WTC11 (cell line): ENCODE results near the gene NELFCD. TPM values are rescaled to one million over a fixed set of nuclear protein-coding genes. Genes with fewer than 3 reads are reported as not detected.

ENCODE experiments used
- ATAC-seq: fragments of 200-7000 bp; cut with Tn5 transposase; 2 replicates; pipeline ENCODE4 v1.10.0; 2021; ENCODE audit warnings: mild to moderate bottlenecking, moderate library complexity
- CTCF ChIA-PET: fragments of 300-600 bp; sonication (Branson Sonifier 250); formaldehyde crosslinking; loops from one replicate; lab custom pipeline; 2021; ENCODE audit warnings: antibody characterized with exemption; lab: Charles Lee
- POLR2A ChIA-PET: fragments of 350-600 bp; sonication (Branson Sonifier 250); formaldehyde crosslinking; loops from one replicate; lab custom pipeline; 2021; ENCODE audit warnings: antibody characterized with exemption; lab: Charles Lee
- DNase-seq: peaks from one replicate; pipeline ENCODE4 v3.0.0; 2021; ENCODE audit warnings: low spot score
- H3K27ac Mint-ChIP-seq: 2 replicates; pipeline ENCODE4 v1.8.0; 2021; ENCODE audit warnings: mixed read lengths
- H3K27me3 Mint-ChIP-seq: 2 replicates; pipeline ENCODE4 v1.8.0; 2021; ENCODE audit warnings: low read depth, mild to moderate bottlenecking, moderate library complexity, mixed read lengths
- H3K36me3 Mint-ChIP-seq: 2 replicates; pipeline ENCODE4 v1.8.0; 2021; ENCODE audit warnings: mixed read lengths
- H3K4me1 Mint-ChIP-seq: 2 replicates; pipeline ENCODE4 v1.8.0; 2022; ENCODE audit warnings: mixed read lengths
- H3K4me3 Mint-ChIP-seq: 2 replicates; pipeline ENCODE4 v1.8.0; 2021; ENCODE audit warnings: mild to moderate bottlenecking, moderate library complexity, mixed read lengths
- H3K9me3 Mint-ChIP-seq: 2 replicates; pipeline ENCODE4 v1.8.0; 2021; ENCODE audit warnings: mixed read lengths
- ATF1 ChIP-seq: sonication (generic); formaldehyde crosslinking; IDR thresholded peaks from 2 replicates; pipeline ENCODE4 v1.8.1; 2023; ENCODE audit warnings: mild to moderate bottlenecking, moderate library complexity, missing genetic modification reagents
- ATF2 ChIP-seq: sonication (generic); formaldehyde crosslinking; IDR thresholded peaks from 2 replicates; pipeline ENCODE4 v1.8.1; 2022; ENCODE audit warnings: low read depth, missing genetic modification reagents, borderline replicate concordance
- E2F5 ChIP-seq: sonication (generic); formaldehyde crosslinking; IDR thresholded peaks from 2 replicates; pipeline ENCODE4 v1.8.1; 2022; ENCODE audit warnings: mild to moderate bottlenecking, moderate library complexity, missing genetic modification reagents
- ELF4 ChIP-seq: sonication (generic); formaldehyde crosslinking; IDR thresholded peaks from 2 replicates; pipeline ENCODE4 v1.8.1; 2022; ENCODE audit warnings: low read depth, mild to moderate bottlenecking, moderate library complexity, missing genetic modification reagents
- ESRRA ChIP-seq: sonication (generic); formaldehyde crosslinking; IDR thresholded peaks from 2 replicates; pipeline ENCODE4 v1.8.1; 2022; ENCODE audit warnings: mild to moderate bottlenecking, missing genetic modification reagents, borderline replicate concordance
- MXD4 ChIP-seq: fragments of 250-450 bp; sonication (Bioruptor Pico); IDR thresholded peaks from 2 replicates; pipeline ENCODE4 v1.8.0; 2021; ENCODE audit warnings: mild to moderate bottlenecking, moderate library complexity, borderline replicate concordance
- NFYB ChIP-seq: sonication (generic); formaldehyde crosslinking; conservative IDR thresholded peaks from 2 replicates; pipeline ENCODE4 v1.8.0; 2022; ENCODE audit warnings: low read depth, missing genetic modification reagents
- OVOL2 ChIP-seq: fragments of 250-450 bp; sonication (Bioruptor Pico); IDR thresholded peaks from 2 replicates; pipeline ENCODE4 v1.9.0; 2021; ENCODE audit warnings: mild to moderate bottlenecking, borderline replicate concordance
- SMAD4 ChIP-seq: sonication (generic); formaldehyde crosslinking; IDR thresholded peaks from 2 replicates; pipeline ENCODE4 v1.8.0; 2022; ENCODE audit warnings: mild to moderate bottlenecking, missing genetic modification reagents
- SP1 ChIP-seq: sonication (generic); formaldehyde crosslinking; conservative IDR thresholded peaks from 2 replicates; pipeline ENCODE4 v1.8.1; 2022; ENCODE audit warnings: missing genetic modification reagents
- TEAD4 ChIP-seq: sonication (generic); formaldehyde crosslinking; IDR thresholded peaks from 2 replicates; pipeline ENCODE4 v1.8.0; 2022; ENCODE audit warnings: mild to moderate bottlenecking, missing genetic modification reagents
- ZNF121 ChIP-seq: sonication (generic); formaldehyde crosslinking; IDR thresholded peaks from 2 replicates; pipeline ENCODE4 v1.8.0; 2023; ENCODE audit warnings: missing genetic modification reagents
- ZNF138 ChIP-seq: sonication (generic); formaldehyde crosslinking; conservative IDR thresholded peaks from 2 replicates; pipeline ENCODE4 v1.8.1; 2022; ENCODE audit warnings: mild to moderate bottlenecking, moderate library complexity, missing genetic modification reagents
- ZNF423 ChIP-seq: fragments of 250-450 bp; sonication (Bioruptor Pico); IDR thresholded peaks from 2 replicates; pipeline ENCODE4 v2.1.2; 2022; ENCODE audit warnings: mild to moderate bottlenecking, moderate library complexity
- ZNF671 ChIP-seq: fragments of 250-450 bp; sonication (Bioruptor Pico); IDR thresholded peaks from 2 replicates; pipeline ENCODE4 v1.8.0; 2021; ENCODE audit warnings: mild to moderate bottlenecking
- total RNA-seq: library from RNA; stranded (reverse); gene quantifications from 3 replicates; pipeline ENCODE4 v1.2.3, GENCODE V29; 2021
- TF ChIP-seq, protein P1 (sequence below): sonication (generic); formaldehyde crosslinking; IDR thresholded peaks from 2 replicates; pipeline ENCODE4 v1.8.0; 2023; ENCODE audit warnings: missing genetic modification reagents
- TF ChIP-seq, protein P2 (sequence below): sonication (generic); formaldehyde crosslinking; IDR thresholded peaks from 2 replicates; pipeline ENCODE4 v1.8.0; 2022; ENCODE audit warnings: mild to moderate bottlenecking, missing genetic modification reagents
- TF ChIP-seq, protein P3 (sequence below): sonication (generic); formaldehyde crosslinking; IDR thresholded peaks from 2 replicates; pipeline ENCODE4 v1.8.0; 2022; ENCODE audit warnings: mild to moderate bottlenecking, missing genetic modification reagents
- TF ChIP-seq, protein P4 (sequence below): sonication (generic); formaldehyde crosslinking; conservative IDR thresholded peaks from 2 replicates; pipeline ENCODE4 v1.8.1; 2022; ENCODE audit warnings: mild to moderate bottlenecking, missing genetic modification reagents
- TF ChIP-seq, protein P5 (sequence below): fragments of 250-450 bp; sonication (Bioruptor Pico); IDR thresholded peaks from 2 replicates; pipeline ENCODE4 v1.8.0; 2021; ENCODE audit warnings: mild to moderate bottlenecking
- TF ChIP-seq, protein P6 (sequence below): fragments of 200-600 bp; IDR thresholded peaks from 2 replicates; pipeline ENCODE4 v1.8.0; 2022; ENCODE audit warnings: antibody characterized with exemption

Gene NELFCD
- total RNA-seq, 1 experiment from 2014 or later = 66.9 TPM

GRCh38 chr20:58975353-58975752 lies 5.7 kb upstream of the NELFCD start (continued):
- TF ChIP-seq, protein P1, sequence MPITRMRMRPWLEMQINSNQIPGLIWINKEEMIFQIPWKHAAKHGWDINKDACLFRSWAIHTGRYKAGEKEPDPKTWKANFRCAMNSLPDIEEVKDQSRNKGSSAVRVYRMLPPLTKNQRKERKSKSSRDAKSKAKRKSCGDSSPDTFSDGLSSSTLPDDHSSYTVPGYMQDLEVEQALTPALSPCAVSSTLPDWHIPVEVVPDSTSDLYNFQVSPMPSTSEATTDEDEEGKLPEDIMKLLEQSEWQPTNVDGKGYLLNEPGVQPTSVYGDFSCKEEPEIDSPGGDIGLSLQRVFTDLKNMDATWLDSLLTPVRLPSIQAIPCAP = no peak
- TF ChIP-seq, protein P2, sequence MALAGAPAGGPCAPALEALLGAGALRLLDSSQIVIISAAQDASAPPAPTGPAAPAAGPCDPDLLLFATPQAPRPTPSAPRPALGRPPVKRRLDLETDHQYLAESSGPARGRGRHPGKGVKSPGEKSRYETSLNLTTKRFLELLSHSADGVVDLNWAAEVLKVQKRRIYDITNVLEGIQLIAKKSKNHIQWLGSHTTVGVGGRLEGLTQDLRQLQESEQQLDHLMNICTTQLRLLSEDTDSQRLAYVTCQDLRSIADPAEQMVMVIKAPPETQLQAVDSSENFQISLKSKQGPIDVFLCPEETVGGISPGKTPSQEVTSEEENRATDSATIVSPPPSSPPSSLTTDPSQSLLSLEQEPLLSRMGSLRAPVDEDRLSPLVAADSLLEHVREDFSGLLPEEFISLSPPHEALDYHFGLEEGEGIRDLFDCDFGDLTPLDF = no peak
- no peak for TF ChIP-seq NFYB (CRISPR knock-in tag)
- TF ChIP-seq ZNF121 (CRISPR knock-in tag) = no peak
- TF ChIP-seq, protein P3, sequence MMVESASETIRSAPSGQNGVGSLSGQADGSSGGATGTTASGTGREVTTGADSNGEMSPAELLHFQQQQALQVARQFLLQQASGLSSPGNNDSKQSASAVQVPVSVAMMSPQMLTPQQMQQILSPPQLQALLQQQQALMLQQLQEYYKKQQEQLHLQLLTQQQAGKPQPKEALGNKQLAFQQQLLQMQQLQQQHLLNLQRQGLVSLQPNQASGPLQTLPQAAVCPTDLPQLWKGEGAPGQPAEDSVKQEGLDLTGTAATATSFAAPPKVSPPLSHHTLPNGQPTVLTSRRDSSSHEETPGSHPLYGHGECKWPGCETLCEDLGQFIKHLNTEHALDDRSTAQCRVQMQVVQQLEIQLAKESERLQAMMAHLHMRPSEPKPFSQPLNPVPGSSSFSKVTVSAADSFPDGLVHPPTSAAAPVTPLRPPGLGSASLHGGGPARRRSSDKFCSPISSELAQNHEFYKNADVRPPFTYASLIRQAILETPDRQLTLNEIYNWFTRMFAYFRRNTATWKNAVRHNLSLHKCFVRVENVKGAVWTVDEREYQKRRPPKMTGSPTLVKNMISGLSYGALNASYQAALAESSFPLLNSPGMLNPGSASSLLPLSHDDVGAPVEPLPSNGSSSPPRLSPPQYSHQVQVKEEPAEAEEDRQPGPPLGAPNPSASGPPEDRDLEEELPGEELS (CRISPR knock-in tag) = no peak

- H3K36me3 Mint-ChIP-seq = peaks cover 7% of the 10 kb centered on the region
- DNase-seq = no peak
Measured at GRCh38 chr20:58976061-58976730, 4.9 kb upstream of the NELFCD start.

More at GRCh38 chr20:58976061-58976730, 4.9 kb upstream of the NELFCD start:
- Mint-ChIP-seq H3K4me1 (peaks cover 17% of the 10 kb centered on the region), H3K27me3 (peaks cover 6% of the 10 kb centered on the region), H3K4me3 (no peak overlapping the region), H3K9me3 (peaks cover 13% of the 10 kb centered on the region), H3K27ac (no peak overlapping the region)
- ChIA-PET POLR2A (no interaction called here), CTCF (no interaction called here)
- no peak for ATAC-seq
- TF ChIP-seq E2F5 (CRISPR knock-in tag) (no peak), ATF1 (no peak), ZNF138 (CRISPR knock-in tag) (no peak), OVOL2 (no peak), SMAD4 (CRISPR knock-in tag) (no peak), SP1 (CRISPR knock-in tag) (no peak), TEAD4 (CRISPR knock-in tag) (no peak), ELF4 (CRISPR knock-in tag) (no peak), ZNF423 (CRISPR knock-in tag) (no peak), ZNF121 (CRISPR knock-in tag) (no peak), MXD4 (CRISPR knock-in tag) (no peak), ESRRA (CRISPR knock-in tag) (no peak), ATF2 (CRISPR knock-in tag) (no peak), ZNF671 (no peak)
- TF ChIP-seq, protein P4, sequence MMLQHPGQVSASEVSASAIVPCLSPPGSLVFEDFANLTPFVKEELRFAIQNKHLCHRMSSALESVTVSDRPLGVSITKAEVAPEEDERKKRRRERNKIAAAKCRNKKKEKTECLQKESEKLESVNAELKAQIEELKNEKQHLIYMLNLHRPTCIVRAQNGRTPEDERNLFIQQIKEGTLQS (CRISPR knock-in tag) = no peak
- TF ChIP-seq, protein P5, sequence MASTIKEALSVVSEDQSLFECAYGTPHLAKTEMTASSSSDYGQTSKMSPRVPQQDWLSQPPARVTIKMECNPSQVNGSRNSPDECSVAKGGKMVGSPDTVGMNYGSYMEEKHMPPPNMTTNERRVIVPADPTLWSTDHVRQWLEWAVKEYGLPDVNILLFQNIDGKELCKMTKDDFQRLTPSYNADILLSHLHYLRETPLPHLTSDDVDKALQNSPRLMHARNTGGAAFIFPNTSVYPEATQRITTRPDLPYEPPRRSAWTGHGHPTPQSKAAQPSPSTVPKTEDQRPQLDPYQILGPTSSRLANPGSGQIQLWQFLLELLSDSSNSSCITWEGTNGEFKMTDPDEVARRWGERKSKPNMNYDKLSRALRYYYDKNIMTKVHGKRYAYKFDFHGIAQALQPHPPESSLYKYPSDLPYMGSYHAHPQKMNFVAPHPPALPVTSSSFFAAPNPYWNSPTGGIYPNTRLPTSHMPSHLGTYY = no peak
- TF ChIP-seq, protein P6, sequence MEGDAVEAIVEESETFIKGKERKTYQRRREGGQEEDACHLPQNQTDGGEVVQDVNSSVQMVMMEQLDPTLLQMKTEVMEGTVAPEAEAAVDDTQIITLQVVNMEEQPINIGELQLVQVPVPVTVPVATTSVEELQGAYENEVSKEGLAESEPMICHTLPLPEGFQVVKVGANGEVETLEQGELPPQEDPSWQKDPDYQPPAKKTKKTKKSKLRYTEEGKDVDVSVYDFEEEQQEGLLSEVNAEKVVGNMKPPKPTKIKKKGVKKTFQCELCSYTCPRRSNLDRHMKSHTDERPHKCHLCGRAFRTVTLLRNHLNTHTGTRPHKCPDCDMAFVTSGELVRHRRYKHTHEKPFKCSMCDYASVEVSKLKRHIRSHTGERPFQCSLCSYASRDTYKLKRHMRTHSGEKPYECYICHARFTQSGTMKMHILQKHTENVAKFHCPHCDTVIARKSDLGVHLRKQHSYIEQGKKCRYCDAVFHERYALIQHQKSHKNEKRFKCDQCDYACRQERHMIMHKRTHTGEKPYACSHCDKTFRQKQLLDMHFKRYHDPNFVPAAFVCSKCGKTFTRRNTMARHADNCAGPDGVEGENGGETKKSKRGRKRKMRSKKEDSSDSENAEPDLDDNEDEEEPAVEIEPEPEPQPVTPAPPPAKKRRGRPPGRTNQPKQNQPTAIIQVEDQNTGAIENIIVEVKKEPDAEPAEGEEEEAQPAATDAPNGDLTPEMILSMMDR = no peak
